ENCODE measurements around the gene ARHGAP29.

Gene ARHGAP29

DNA sequence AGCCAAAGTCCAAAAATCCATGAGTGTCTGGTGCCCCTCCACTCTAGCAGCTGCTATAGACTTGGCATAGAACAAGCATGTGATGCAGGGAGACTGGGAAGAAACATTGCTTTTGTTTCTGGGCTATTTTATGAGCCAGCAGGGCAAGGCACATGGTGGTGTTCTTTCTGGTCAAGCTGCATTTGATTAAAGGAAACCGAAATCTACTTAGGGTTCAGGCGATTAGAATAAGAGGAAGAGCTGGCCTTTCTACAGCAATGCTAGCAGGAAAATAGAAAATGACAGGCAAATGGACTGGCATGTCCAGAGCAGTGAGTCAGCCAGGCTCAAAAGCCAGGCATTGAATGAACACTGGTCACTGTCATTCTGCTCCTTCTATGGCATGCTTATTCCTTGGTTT is 28.5 kb upstream of the ARHGAP29 start:
- in situ Hi-C loops (cut with HindIII; ENCODE audit: low sequenced_read_pairs): no loop called here

DNA sequence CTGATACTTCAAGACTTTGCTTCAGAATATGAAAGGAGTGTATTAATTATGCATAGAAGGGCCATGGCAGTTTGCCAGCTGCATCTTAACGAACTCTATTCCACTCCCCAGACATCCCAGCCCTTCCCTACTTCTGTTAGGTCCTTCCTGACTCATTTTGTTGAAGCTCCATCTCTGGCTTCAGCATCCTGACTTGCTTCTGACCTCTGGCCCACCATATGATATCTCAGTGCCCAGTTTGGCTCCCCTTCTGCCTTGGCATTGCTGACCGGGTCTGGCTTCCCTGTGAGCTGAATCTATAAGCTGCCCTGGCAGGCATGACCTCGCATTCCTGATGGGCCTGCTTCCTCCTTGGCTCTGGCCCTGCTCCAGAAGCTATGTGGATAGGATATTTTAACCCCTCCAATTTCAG is 27.6 kb upstream of the ARHGAP29 start:
- in situ Hi-C loops (cut with HindIII; ENCODE audit: low sequenced_read_pairs): no loop called here

DNA sequence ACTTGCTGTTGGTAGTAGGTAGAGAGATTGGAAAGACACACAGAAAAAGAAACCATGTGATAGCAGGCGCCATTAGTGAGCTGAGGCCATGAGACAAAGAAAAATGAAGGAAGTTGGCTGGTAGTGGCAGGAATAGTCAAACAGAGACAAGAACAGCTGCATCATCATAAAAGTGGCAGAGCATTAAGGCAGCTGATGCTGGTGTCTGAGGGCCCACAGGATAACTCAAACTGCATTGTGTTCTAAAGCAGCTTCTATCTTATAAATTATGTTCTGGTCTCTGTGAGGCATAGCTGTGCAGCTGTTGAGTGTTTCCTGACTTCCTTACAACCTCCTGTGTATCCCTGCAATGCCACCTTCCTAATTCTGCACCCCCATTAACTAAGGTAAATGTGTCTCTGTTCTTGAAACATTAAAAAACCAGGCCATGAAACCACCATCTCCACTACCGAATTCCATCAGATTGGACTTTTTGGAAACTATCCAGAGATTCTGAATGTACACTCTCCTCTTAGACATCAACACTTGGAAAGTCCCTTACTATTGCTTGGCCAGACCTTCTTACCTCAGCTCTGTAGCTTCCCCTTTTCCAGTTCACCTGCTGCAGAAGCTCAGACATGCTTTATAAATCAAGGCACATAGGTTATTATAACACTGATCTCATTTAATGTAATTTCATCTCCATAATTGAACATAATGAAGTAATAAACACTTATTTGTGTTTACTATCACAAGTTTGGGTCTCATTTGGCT is 23.4 kb upstream of the ARHGAP29 start:
- in situ Hi-C loops (cut with HindIII; ENCODE audit: low sequenced_read_pairs): no loop called here

DNA sequence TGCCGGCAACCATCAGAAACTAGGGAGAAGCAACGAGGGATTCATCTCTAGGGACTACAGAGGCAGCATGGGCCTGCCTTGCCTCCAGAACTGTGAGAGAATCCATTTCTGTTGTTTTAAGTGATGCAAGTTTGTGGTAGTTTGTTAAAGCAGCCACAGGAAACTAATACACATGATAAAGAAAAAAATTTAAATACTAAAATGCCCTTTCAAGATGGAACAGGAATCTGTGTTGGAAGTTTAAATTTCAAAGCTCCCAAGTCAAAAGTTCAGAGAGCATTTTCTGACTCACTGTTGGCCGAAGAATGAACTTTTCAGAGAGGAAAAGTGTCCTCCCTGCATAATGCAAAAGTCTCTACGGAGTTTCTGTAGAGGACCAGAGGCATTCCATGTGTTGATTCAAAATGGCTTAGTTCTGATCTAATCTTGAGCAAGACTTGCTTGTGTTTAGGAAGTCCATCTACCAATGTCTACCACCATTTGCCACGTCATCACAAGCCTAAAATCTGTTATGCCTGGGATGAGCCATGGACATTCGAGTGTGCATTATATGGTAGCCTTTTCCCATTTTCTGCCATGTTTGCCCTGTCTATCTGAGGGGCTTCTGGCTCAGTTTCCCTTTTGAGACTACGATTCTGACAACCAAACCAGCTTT is 22.4 kb upstream of the ARHGAP29 start:
- in situ Hi-C loops (cut with HindIII; ENCODE audit: low sequenced_read_pairs): no loop called here

DNA sequence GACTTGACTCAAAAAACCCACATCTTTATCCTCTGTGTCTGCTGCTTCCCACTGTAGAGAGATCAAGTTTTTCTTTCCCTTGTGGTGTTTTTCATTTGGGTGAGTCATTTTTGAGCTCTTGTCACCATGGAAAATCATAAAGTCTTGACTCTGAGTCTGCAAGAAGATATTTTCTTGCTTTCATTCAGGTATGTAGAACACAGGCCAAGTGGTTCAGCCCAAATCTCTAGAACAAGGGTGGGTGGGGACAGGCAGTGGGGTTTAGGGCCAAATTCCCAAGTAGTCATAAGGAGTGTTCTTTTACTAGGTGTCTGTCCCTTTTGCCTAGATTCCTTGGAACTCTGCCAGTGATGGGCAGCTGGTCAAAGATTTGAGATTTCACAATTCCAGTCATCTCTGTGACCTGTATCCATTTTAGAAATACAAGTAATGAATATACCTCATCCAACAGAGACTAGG is 21.5 kb upstream of the ARHGAP29 start:
- in situ Hi-C loops (cut with HindIII; ENCODE audit: low sequenced_read_pairs): no loop called here

DNA sequence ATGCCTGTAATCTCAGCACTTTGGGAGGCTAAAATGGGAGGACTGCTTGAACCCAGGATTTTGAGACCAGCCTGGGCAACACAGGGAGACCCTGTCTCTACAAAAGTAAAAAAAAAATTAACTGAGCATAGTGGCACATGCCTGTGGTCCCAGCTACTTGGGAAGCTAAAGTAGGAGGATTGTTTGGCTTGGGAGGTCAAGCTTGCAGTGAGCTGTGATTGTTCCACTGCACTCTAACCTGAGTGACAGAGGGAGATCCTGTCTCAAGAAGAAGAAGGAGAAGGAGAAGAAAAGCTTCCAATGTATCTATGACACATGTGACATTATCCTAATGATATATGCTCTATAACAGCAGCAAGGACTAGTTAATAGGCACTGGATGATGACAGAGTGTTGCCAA is 20.1 kb upstream of the ARHGAP29 start:
- in situ Hi-C loops (cut with HindIII; ENCODE audit: low sequenced_read_pairs): no loop called here

DNA sequence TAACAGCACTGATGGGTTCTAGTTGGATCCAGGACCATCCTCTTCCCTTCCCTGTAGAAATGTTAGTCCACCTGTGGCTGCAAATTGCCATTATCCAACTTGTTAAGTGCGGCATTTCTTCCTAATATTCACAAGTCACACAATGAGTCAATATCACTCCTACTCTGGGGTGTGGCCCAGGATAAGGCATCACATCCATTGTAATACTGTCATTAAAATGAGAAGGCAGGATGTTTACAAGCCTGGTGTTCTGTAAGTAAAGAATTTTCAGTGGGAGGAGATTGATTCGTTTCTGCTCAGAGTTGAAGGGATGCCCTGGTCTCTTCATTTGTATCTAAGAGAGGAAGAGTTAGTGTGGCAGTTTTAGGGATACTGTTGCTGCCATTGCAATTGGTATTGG is 18.1 kb upstream of the ARHGAP29 start:
- in situ Hi-C loops (cut with HindIII; ENCODE audit: low sequenced_read_pairs): no loop called here

DNA sequence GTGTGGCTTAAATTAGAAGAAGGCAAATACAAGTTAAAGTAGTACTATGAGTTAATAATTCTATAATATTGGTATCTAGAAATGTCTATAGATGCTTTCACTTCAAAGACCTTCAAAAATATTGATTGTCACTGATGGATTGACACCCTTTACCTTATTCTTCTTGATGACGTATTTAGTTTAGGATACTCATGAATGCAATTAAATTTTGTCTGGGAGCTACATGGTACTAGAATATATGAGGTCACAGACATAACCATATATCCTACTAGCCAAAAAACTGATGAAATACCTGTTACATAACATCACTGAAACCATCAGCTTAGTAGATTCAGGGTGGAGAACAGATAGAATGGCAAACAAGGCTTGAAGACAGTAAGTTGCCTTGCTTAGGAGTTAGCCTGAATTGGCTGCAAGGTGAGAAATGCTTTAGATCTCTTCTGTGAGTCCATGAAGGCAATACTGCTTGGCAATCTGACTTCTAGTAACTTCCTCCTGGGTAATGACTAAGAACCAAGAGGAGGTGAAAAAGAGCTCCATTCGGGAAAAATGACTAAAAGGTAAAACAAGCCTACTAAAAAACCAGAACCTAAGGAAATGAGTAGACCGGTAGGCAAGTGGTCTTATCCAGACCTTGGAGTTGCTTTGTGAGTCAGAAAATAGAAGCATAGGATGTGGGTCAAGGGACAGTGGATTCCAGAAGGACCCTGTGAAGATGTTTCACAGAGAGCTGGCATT is 16.9 kb upstream of the ARHGAP29 start:
- in situ Hi-C loops (cut with HindIII; ENCODE audit: low sequenced_read_pairs): no loop called here

DNA sequence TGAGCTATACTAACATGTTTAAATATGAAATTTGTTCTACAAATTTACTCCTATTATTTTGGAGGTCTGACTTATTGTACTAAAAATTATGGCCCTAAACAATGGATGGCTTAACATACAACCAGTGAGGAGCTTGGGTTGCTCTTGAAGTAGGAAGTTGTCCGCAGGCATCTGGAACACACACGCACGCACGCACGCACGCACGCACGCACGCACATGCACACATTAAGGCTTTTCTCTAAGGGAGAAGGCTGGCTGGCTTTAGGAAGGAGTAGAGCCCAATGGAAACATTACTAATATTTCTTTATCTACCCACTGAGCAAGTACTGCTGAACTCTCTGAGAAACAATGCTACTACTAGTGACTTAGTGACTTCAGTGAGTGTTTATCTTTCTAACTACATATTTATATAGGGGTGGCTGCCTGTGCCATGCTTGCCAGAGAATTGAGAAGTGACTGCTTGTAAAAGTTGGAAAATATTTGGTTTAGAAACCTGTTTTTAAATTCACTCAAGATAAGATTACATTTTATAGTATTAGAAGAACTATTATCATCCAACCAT is 16.2 kb upstream of the ARHGAP29 start:
- in situ Hi-C loops (cut with HindIII; ENCODE audit: low sequenced_read_pairs): no loop called here

DNA sequence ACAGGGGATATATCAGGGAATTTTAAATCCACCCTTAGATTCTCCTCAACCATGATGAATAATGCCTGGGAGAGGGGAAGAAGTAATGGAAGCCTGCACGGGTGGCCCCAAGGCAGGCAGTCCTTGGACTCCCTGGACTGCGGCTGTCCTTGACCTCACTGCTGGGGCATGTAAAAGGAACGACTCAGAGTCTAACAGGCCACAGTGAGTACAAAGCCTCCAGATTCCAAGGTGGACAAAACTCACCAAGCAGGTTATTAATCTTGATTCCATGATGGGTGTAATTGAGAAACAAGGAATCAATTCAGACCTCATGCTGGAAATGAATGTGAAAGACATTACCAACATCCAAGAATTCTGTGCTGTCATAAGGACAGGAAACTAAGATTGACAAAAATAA is 13.0 kb upstream of the ARHGAP29 start:
- in situ Hi-C loops (cut with HindIII; ENCODE audit: low sequenced_read_pairs): no loop called here

DNA sequence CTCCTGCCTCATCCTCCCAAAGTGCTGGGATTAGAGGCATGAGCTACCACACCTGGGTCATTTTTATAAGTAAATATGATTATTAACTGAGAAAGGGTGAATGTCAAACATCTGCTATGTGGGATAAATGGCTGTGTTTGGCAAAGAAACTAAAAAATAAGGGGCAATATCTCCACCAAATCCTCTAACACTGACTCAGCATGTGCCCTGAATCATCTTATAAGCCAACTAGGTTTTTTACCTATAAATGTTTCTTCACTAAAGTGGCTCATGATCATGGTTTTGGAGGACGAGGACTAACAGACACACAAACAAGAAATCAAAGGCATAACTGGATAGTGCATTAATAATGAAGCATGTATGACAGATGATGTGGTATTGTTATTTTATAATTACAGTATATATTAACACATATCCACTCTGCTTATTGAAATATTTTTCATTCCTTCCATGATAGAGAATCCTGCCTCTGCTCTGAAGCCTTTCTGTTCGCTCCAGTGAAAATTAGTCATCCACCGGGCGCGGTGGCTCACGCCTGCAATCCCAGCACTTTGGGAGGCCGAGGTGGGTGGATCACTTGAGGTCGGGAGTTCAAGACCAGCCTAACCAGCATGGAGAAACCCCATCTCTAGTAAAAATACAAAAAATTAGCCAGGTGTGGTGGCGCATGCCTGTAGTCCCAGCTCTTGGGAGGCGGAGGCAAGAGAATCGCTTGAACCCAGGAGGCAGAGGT is 11.7 kb upstream of the ARHGAP29 start:
- in situ Hi-C loops (cut with HindIII; ENCODE audit: low sequenced_read_pairs): no loop called here

DNA sequence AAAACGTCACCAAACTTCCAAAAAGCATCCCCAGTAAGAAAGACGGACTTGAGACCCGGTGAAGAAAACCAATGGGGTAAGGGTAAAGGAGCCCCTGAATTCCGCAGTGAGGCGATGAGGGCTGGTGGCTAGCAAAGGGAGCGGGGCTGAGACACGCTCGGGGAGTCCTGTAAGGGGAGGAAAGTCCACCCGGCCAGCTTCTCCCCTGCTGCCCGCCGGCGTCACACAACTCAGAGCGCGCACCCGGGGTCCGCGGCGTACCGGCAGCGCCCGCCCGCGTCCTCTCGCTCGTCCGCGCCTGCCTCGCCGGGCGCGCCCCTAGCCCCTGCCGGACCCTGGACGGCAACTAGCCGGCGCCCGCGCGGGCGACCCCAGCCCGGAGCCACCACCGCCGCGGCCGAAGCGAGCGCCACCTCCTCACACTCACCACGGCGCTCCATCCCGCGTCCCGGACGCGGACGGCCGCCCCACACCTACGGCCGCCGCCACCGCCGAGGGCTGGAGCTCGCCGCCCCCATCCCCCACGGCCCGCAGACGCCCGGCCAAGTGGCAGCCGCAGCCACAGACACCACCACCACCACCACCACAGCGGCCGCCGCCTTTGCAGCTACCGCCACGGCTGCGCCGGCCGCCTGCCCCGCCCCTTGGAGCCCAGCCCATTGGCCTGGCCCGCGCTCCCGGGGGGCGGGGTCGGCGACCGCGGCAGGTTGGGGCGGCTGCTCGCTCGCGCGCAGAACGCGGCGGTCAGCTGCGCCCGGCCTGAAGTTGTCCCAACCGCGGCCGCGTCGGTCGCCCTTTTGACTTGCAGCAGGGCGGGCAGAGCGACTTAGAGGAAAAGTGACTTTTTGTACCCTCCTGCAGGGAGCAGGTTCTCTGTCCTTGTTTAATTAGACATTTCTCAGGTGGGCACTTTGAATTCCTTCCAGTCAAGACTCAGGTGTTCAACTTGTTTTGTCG is 10.0 kb upstream of the ARHGAP29 start:
- in situ Hi-C loops (cut with HindIII; ENCODE audit: low sequenced_read_pairs): no loop called here

DNA sequence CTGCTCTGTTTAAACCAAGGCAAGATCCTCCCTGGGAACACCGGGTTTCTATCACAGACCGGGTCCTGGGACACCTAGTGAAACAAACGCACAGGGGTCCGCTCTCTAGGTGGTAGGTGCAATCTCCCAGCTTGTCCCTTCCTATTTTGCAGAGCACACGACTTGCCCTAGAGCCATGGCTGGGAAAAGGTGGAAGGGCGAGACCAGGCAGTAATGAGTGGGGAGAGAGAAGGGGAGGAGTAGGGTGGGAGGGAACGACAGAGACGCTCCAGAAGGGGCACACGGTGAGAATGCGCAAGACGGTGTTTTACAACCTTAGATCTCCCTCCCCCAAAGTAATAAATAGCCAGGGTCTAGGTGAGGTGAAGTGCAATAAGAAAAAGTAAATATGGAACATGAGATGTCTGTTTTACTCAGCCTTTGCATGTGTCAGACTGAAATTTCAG is 9.3 kb upstream of the ARHGAP29 start:
- in situ Hi-C loops (cut with HindIII; ENCODE audit: low sequenced_read_pairs): no loop called here

DNA sequence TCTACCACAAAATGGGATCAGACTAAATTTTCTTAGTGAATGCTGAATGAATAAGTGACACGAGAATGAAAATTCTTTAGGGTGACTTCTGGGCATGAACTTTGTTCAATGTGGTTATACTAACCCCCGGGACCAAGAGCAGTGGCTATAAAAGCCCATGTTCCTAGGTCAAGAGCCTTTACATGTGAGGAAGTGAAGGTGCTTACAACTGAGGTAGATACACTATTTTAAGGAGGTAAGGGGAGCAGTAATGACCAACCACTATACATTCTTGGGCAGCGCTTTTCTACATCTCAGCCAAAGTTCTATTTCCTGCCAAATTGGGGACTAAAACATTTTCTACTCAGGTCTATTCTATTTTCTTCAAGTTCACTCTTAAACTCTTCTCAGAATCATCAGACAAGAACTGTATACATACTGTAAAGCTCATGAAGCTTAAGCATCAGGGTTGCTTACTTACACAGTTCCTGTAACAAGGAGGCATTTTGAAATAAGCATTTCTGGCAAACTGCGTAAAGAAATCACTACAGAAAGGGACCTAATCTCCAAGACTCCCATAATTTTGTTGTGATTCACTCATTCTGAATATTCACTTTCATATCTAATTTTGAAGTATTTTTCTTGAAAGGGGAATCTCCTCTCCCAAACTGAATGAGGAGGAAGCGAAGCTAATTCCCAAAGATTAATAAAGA is 8.5 kb upstream of the ARHGAP29 start:
- in situ Hi-C loops (cut with HindIII; ENCODE audit: low sequenced_read_pairs): no loop called here

DNA sequence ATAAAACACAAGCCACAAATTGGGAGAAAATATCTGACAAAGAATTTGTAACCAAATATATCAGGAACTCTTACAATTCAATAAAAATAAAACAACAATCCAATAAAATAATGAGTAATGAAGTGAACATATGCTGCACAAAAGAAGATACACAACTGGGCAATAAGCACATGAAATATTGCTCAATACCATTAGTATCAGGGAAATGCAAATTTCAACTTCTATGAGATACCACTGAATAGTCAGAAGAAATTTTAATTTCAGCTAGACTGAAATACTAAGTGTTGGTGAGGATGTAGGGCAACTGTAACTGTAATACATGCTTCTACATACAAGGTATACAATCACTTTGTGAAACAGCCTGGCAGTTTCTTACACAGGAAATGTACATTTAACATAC is 7.4 kb upstream of the ARHGAP29 start:
- in situ Hi-C loops (cut with HindIII; ENCODE audit: low sequenced_read_pairs): no loop called here

DNA sequence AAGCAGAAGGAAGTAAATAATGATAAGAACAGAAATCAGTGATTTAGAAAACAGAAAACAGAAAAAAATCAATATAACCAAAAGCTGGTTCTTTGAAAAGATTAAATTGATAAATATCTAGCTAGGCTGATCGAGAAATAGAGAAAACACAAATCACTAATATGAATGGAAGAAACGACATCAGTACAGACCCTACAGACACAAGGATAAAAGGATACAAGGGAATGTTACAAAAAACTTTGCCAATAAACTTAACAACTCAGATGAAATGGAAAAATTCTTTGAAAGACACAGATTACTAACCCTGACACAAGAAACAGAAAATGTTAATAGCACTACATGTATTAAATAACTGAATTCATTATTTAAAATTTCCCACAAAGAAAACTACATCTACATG is 6.3 kb upstream of the ARHGAP29 start:
- in situ Hi-C loops (cut with HindIII; ENCODE audit: low sequenced_read_pairs): no loop called here

DNA sequence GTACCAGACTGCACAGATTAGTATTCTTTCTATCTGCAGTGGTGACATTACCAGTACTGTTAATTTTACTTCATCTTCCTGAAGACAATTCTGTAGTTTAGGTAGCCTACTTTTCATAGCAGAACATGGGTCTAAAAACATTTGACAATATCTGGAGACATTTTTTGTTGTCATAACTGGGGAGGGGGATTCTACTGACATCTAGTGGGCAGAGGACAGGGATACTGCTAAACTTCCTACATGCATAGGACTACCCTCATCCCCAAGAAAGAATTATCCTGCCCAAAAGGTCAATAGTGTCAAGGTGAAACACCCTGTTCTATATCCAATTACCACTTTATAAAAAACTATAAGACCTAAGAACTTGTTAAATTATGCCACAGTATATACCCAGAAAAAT is 3.4 kb upstream of the ARHGAP29 start:
- in situ Hi-C loops (cut with HindIII; ENCODE audit: low sequenced_read_pairs): no loop called here

DNA sequence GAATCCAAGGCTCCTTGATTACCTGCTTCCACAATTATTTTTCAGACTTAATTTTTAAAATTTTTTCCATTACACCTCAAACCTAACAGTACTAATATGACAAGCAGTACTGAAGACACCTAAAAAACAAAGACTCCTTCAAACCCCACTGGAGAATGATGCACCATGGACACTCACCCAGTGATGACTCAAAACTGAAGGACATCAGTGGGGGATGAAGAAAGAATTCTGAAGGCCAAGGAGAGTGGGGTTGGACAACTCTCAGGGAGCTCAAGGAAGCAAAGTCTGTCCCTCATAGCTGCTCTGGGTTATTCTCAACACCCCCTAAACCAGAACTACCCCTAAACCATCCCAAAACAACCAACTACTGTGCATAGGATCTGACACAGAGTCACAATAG is 2.4 kb upstream of the ARHGAP29 start:
- in situ Hi-C loops (cut with HindIII; ENCODE audit: low sequenced_read_pairs): no loop called here

DNA sequence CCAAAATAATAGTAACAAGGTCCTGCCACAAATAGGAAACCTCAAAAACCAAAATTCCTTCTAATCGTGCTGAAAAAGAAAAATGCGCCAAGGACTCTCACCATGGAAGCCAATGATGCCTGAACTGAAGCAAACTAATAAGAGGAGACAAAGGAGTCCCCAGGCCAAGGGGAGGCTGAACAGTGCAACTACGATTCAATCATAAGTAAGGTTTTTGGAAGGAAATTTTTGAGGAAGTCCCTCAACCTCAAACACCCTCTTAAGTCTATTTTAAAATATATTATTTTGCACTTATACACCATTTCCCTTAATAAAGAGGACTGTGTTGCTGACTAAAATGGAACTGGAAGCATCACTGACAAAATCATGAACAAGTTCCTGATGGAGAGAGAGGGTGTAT is 1.7 kb upstream of the ARHGAP29 start:
- in situ Hi-C loops (cut with HindIII; ENCODE audit: low sequenced_read_pairs): no loop called here

Data from DLD1 (cell line).